Activated naive CD4-positive, alpha-beta T cell (primary cell): ENCODE measurements around the gene NMU.
"Not testable (repeated sequence)": the region's sequence is repeated elsewhere in the genome, so short reads cannot be mapped to it uniquely, and the experiment has no call there.

Source experiments
- DNase-seq, 4 experiments: peaks; one replicate each; lab custom pipeline; 2025; lab: John Stamatoyannopoulos, UW

NMU gene

GRCh38 chr4:55635741-55636655 is at the start of gene NMU:
TSS of gene NMU (minus strand) at chr4:55636298. CDS start at chr4:55636192, 106 bp downstream.
- DNase-seq = peak in 1 of 4 experiments; percentile 2

- no peak for DNase-seq
Observed at GRCh38 chr4:55684276-55684675, 48.2 kb upstream of the NMU start.

GRCh38 chr4:55682797-55683196 is 46.7 kb upstream of the NMU start:
- not testable (repeated sequence) for DNase-seq

GRCh38 chr4:55682295-55682694 is 46.2 kb upstream of the NMU start:
- no peak for DNase-seq

GRCh38 chr4:55681430-55681829 is 45.3 kb upstream of the NMU start:
- DNase-seq = no peak

GRCh38 chr4:55675196-55675793 is 39.2 kb upstream of the NMU start:
- DNase-seq = no peak

- DNase-seq = no peak
Observed at GRCh38 chr4:55673424-55673823, 37.3 kb upstream of the NMU start.

- no peak for DNase-seq
Observed at GRCh38 chr4:55671667-55672066, 35.6 kb upstream of the NMU start.

- no peak for DNase-seq
Observed at GRCh38 chr4:55670695-55671094, 34.6 kb upstream of the NMU start.

GRCh38 chr4:55668449-55668848 is 32.4 kb upstream of the NMU start:
- no peak for DNase-seq

- no peak for DNase-seq
Observed at GRCh38 chr4:55666535-55666934, 30.4 kb upstream of the NMU start.

GRCh38 chr4:55663145-55663544 is 27.0 kb upstream of the NMU start:
- no peak for DNase-seq

GRCh38 chr4:55661398-55662056 is 25.4 kb upstream of the NMU start:
- no peak for DNase-seq

GRCh38 chr4:55658657-55659056 is 22.6 kb upstream of the NMU start:
- no peak for DNase-seq

- no peak for DNase-seq
Observed at GRCh38 chr4:55654131-55654530, 18.0 kb upstream of the NMU start.

- no peak for DNase-seq
Observed at GRCh38 chr4:55650483-55650882, 14.4 kb upstream of the NMU start.

GRCh38 chr4:55637272-55637820 is 1.2 kb upstream of the NMU start:
- no peak for DNase-seq

- DNase-seq = no peak
Observed at GRCh38 chr4:55636656-55636999, 530 bp upstream of the NMU start.

- DNase-seq = no peak
Observed at GRCh38 chr4:55635282-55635681, 816 bp downstream of the NMU start.

- no peak for DNase-seq
Observed at GRCh38 chr4:55634417-55635128, 1.5 kb downstream of the NMU start.

GRCh38 chr4:55633903-55634302 is 2.2 kb downstream of the NMU start:
- DNase-seq = no peak

- DNase-seq = no peak
Observed at GRCh38 chr4:55625835-55626234, 10.3 kb downstream of the NMU start.
